Stimulated activated CD8-positive, alpha-beta memory T cell treated with anti-CD3 and anti-CD28 coated beads, Interleukin-12 subunit alpha, Interleukin-12 subunit beta, amount 100 ng/mL, for 4 hours (primary cell): ENCODE results near the gene PLET1.
"Not testable (repeated sequence)": the region's sequence is repeated elsewhere in the genome, so short reads cannot be mapped to it uniquely, and the experiment has no call there.

Experiments used
- DNase-seq: peaks from one replicate; pipeline ENCODE4 v3.0.0-alpha.2; 2020; ENCODE audit warnings: low read depth

The PLET1 gene

DNA sequence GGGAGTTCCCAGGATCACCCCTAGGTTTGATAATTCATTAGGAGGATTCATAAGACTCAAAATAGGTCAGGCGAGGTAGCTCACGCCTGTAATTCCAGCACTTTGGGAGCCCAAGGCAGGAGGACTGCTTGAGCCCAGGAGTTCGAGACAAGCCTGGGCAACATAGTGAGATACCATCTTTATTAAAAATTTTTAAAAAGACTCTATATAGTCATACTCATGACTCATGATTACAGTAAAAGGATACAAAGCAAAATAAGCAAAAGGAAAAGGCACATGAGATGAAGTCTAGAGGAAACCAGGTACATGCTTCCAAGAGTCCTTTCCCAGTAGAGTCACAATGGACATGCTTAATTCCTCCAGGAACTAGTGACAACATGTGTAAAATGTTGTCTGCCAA, 48.4 kb downstream of the PLET1 start:
- no peak for DNase-seq

DNA sequence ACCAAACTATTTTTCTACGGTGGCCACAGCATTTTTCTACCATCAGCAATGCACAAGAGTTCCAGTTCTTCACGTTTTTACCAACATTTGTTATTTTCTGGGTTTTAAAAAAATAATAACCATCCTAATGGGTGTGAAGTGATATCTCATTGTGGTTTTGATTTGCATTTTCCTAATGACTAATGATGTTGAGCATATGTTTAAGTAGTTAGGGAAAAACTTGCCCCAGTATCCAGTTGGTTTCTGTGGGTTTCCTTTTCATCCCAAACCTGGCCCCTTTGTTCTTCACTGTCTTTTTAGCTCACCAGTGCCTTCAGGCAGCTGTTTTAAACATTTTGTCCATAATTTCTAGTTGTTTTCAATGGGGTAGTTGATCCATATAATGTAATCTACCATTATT, 49.1 kb downstream of the PLET1 start:
- no peak for DNase-seq

DNA sequence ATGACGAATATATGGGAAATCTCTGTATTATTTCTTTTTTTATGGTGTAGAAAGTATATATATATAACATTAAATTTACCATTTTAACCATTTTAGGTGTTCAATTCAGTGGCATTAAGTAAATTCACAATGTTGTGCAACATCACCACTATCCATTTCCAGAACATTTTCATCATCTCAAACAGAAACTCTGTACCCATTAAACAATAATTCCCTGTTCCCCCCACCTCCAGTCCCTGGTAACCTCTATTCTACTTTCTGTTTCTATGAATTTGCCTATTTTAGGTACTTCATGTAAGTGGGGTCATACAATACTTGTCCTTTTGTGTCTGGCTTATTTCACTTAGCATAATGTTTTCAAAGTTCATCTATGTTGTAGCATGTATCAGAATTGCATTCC, 49.8 kb downstream of the PLET1 start:
- DNase-seq, result no peak

DNA sequence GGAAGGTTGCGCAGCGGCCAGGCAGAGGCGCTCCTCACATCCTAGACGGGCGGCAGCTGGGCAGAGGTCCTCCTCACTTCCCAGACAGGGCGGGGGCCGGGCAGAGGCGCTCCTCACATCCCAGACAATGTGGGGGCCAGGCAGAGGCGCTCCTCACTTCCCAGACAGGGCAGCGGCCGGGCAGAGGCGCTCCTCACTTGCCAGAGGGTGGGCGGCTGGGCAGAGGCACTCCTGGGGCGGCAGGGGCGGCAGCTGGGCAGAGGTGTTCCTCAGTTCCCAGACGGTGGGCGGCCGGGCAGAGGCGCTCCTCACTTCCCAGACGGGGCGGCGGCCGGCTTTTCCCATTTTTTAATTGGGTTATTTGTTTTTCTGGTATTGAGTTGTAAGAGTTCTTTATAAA, 54.6 kb downstream of the PLET1 start:
- no peak for DNase-seq

DNA sequence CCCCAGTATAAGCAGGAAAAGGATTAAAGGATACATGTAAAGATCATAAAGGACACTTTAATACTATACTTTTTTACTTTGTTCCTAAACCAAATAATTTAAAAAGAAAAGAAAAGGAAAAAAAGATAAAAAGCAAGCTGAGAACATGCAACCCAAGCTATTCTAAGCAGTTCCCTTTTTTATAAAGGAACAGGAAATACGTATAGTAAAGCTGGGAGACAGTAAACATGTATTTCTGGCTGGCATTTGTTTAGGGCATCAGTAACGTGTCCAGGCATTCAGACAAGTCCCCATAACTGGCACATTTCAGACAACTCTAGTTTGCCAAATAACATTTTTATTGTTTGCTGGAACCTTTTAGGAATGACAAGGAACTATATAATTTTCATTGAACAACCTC, 60.4 kb downstream of the PLET1 start:
- no peak for DNase-seq

DNA sequence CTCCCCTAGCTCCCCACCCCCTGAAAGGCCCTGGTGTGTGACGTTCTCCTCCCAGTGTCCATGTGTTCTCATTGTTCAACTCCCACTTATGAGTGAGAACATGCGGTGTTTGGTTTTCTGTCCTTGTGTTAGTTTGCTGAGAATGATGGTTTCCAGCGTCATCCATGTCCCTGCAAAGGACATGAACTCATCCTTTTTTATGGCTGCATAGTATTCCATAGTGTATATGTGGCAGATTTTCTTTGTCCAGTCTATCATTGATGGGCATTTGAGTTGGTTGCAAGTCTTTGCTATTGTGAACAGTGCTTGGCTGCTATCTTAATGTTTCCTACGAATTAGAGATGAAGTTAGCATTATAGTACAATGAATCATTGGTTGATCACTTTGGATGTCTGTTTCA, 61.6 kb downstream of the PLET1 start:
- DNase-seq, result not testable (repeated sequence)
